GM18868 (cell line): ENCODE results near the gene DUSP2.
"Not testable (repeated sequence)": the region's sequence is repeated elsewhere in the genome, so short reads cannot be mapped to it uniquely, and the experiment has no call there.

Experiments
- ATAC-seq: cut with Tn5 transposase; IDR thresholded peaks from one replicate; pipeline ENCODE4 v1.9.1; 2021; ENCODE audit warnings: mild to moderate bottlenecking, moderate library complexity; ENCODE audit not compliant: unreplicated experiment

DUSP2 gene

GRCh38 chr2:96148410-96149217, 3.4 kb upstream of the DUSP2 start:
- ATAC-seq = peak; percentile 43

DNA sequence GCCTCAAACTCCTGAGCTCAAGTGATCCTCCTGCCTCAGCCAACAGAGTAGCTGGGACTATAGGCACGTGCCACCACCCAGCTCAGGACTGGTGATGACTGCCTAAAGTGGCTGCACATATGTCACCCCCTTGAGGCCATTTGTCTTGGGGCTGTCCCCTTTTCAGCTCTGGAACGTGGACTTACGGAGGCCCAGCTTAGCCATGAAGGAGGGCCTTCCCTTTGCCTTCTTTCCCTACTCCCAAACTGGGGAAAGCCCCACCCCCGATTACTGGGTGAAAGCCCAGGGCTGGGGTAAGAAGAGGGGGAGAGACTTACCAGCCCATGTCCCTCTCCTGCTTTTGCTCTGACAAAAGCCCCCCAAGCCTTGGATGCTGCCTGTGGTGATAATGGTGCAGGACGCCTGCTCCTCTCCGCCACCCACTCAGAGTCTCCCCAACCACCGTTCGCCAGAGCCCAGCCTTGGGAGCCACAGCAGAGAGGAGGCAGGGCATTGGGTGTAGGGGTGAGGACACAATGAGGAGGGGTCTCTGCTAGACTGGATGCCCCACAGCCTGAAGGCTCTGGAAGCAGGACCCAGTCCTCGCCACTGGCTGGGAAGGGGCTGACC, 2.5 kb upstream of the DUSP2 start:
- no peak for ATAC-seq

DNA sequence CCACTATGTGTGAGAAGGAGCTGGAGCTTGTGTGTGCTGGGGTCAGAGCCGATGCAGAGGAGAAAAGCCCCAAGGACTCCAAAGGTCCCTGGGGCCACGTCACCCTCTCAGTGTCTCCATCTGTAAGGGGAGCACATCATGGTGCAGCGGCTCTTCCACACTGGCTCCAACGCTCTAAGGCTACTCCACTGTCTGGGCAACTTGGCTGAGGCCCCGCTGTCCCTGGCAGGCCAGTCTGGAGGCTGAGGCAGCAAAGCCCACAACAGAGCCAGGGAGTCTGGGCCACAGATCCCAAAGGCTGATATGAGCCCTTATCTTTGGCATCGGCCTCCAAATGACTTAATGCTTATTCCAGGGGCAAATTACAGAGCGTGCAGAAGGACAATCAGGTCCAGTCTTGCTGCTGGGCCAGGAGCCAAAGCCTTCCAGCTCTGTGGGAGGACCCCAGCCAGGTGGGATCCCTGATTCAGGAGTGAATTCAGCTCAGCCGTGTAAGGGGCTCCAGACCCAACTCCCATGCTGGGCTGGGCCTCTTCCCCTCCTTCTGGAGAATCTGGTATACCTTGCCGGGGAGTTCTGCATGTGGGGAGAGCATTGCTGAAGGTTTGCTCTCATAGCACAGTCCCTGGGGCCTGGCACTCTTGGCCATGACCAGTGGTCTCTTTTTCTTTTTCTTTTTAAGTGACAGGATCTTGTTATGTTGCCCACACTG, 1.8 kb upstream of the DUSP2 start:
- no peak for ATAC-seq

GRCh38 chr2:96146153-96146880, 1.1 kb upstream of the DUSP2 start:
- peak; percentile 27 for ATAC-seq

DNA sequence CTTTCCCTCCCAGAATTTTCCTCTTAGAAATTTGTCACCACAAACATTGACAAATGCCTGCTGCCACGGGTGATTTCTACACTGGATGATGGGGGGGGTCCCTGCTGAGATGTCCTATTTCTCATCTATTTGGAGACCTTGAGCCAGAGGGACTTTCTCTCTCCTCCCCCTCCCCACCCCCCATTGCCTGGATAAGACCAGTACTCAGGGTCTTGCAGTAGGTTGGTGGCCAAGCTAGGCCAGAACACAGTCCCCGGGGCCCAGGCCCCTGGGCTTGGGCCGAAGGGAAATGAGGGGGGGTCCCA, 560 bp upstream of the DUSP2 start:
- no peak for ATAC-seq

GRCh38 chr2:96144481-96145035, 682 bp downstream of the DUSP2 start:
- no peak for ATAC-seq

GRCh38 chr2:96143848-96144480, 1.3 kb downstream of the DUSP2 start:
- ATAC-seq = no peak

DNA sequence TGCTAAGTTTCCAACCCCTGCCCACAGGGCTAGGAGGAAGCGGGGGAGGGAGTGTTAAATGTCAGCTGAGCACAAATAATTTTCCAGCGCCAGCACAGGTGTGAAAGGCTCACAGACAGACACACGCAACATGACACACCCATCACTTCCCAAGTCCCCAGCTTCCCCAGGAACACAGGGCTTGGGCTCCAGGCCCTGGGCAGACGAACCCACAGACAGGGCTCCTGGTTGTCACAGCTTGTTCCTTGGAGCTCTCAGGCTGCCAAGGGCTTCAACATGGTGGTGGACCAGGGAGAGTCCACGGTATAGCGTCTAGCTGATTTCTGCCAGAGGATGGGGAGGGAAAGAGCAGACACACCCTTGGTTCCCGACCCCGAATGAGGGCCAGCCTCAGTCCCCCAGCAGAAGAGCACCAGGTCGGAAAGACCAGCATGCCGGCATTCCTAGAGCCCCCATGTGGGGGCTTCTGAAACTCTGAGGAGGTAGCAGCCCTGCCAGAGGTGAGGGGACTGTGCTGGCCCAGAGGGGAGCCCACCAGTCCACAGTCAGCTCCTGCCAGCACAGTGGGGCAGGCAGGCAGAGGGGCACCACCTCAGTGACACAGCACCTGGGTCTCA, 1.9 kb downstream of the DUSP2 start:
- ATAC-seq = no peak

DNA sequence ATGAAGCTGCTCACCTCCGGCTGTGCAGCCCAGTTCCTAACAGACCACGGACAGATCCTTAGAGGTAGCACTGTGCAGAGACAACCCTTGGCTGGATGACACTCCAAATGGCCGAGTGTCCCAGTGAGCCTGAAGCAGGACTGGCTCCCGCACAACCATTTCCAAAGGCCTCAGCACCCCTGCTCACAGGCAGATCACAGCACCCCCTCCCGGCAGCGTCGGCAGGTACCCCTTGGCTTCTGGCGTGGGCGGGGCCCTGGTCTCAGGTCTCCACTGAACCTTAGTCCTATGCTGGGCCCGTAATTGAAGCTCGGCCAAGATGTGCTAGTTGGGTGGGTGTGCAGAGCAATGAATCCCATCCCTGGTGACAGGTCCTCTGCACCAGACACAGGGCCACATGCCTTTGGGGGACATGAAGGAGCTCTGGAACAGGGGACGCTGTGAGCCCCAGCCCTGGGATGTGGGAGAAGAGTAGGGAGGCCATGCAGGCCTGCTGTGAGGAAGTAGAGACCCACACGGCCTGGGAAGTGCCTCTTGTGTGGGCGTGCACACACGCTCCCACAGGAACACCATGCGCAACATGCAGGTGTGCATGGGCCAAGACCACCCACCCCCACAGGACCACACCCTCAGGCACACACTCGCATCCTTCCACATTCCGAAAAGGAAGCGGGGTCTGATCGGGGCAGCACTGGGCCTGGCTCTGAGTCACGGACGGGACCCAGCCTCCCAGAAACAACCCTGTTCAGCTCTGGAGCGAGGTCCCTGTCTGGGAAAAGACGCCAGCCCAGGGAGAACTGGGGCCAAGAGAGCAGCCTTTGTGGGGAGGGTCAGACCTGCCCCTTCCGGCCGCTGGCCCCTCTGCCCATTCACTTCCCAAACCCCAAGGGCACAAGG, 2.8 kb downstream of the DUSP2 start:
- ATAC-seq = no peak

GRCh38 chr2:96141624-96141967, 3.6 kb downstream of the DUSP2 start:
- ATAC-seq = not testable (repeated sequence)

DNA sequence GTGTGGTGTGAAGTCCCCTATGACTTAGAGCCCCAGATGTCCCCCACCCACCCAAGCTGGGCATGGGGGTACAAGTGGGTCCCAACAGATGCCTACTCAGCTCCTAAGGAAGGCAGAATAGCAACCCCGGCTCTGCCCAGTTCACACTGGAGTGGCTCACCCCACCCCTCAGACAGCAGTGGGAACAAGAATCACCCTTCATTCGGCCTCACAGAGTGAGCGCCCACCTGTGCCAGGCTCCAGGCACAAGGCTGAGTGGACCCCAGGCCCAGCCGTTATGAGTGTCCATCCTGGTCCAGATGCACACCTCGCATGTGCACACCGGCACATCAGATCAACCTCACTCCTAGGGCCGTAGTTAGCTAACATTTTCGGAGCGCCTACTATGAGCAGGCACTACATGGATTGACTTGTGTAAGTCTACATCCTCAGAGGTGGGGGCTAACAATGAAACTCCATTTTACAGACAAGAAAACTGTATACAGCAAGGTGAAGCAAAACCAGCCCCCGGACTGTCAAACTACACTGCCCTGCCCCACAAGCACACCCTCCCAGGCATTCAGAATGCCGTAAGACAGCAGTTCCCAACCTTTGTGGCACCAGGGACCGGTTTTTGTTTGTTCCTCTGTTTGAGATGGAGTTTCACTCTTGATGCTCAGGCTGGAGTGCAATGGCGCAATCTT, 4.2 kb downstream of the DUSP2 start:
- no peak for ATAC-seq

- no peak for ATAC-seq
Observed at GRCh38 chr2:96139181-96139758, 6.0 kb downstream of the DUSP2 start.

- peak; percentile 37 for ATAC-seq
Observed at GRCh38 chr2:96138179-96139145, 6.8 kb downstream of the DUSP2 start, which contains the start of gene ASTL. ASTL (minus strand) TSS chr2:96138502; CDS start chr2:96138436, 66 bp downstream.

- no peak for ATAC-seq
Observed at GRCh38 chr2:96137321-96138178, 7.7 kb downstream of the DUSP2 start.

DNA sequence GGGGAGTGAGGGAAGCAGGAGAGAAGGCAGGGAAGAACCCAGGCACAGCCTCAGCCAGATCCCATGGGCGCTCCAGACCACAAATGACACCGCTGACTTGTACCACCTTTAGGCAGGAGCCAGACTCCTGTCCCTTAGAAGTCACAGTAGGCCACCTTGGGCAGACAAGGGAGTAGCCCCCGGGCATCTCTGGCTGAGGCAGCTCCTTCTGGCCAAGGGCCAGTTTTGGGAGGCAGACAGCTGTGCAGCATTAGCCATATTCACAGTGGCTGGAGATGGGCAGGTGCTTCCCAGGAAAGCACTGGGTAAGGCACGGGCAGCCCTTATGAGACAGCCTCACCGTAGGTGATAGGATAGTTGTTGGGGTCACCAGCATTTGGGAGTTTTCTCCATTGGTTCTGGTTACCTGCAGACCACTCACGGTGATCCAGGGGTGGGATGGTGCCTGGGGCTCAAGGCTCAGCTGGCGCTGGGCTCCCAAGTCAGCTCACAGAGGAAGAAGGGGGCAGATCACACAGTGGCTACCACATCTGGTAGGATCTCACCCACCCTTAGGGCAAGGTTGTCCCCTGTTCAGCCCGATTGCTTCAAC, 9.0 kb downstream of the DUSP2 start:
- ATAC-seq = no peak

DNA sequence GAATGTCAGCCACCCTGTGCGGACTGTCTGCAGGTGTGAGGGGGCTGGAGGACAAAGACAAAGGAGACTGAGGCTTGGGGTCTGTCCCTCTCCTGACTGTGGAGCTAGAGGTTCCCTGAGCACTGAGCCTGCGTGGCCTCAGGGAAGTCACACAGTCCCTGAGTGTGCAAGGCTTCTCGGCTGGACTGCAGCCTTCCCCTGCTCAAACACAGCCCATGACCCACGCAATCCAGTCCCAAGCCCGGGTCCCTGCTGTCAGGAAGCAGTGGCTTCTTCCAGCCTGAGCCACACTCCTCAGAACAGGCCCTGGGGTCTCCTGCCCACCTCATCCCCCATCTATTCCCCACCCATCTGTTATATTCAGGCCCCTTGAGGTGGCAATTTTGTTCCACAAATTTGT, 9.6 kb downstream of the DUSP2 start:
- no peak for ATAC-seq
